Hematopoietic multipotent progenitor cell treated with erythropoietin and hydrocortisone succinate and interleukin-3 and kit ligand, for 6 days (in vitro differentiated cells): ENCODE results near the gene GPD1.
"Not testable (repeated sequence)": the region's sequence is repeated elsewhere in the genome, so short reads cannot be mapped to it uniquely, and the experiment has no call there.

Experiments used
- DNase-seq: peaks from one replicate; pipeline ENCODE4 v3.0.0-alpha.2; 2015

Gene GPD1

DNA sequence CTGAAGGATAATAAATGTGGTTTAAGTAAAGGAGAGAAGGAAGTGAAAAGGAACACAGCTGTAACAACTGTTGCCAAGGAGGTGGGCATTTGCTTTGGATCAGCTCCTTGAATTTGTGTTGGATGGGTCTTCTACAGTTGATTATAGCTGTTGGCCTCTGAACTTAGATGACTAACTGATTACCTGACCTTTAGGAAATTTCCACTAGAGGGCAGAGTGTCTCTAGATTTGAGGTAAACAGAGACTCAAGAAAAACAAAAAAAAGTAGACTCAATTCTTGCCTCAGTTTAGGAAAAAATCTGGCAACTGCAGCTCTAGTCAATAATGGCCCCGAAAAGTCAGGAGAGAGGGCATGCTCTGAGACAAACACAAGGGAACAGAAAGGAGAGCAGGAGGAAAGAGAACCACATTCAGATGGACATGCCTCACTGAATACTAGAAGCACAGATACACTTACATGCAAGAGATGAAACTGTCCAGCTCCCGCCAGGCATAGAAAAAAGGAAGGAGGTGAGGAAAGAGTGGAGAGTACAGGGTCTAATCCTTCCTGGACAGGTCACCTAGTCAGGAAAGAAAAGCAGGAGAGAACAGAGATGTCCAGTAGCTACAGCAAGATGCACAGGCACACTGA, 28.8 kb downstream of the GPD1 start:
- peak; percentile 79 for DNase-seq

DNA sequence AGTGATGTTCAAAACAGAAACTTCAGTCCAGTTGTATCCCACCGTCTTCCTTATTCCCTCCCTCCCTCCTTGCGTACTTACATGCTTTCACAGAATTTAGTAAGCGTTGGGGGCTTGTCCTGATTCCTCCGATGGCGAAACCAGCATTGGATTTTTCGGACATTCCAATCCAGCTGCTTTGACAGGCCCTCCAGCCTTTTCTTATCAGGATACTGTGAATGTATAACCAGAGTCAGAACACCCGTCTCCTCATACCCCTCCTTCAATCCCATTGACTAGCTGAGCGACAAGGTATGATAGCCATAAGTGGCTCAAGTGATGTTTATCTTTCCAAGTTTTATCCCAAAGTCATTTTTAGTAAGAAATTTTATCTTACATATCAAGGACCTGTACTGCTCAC, 39.2 kb downstream of the GPD1 start:
- no peak for DNase-seq

DNA sequence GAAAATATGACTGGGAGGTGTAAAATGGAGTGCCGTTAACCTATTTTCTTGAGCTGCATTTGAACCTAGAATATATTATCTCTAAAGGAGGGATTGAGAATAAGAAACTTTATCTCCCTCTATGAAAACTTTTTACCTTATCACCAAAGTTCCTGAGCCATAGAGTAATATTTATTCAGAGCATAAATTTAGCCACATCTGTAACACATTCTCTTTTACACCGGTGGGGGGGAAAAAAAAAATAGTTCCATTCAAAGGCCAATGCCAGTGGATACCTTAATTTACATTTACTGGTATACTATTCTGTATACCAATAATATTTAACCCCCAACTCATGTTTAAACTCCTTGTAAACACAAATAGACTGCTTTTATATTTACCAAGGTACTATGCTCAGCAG, 41.6 kb downstream of the GPD1 start:
- DNase-seq: no peak

DNA sequence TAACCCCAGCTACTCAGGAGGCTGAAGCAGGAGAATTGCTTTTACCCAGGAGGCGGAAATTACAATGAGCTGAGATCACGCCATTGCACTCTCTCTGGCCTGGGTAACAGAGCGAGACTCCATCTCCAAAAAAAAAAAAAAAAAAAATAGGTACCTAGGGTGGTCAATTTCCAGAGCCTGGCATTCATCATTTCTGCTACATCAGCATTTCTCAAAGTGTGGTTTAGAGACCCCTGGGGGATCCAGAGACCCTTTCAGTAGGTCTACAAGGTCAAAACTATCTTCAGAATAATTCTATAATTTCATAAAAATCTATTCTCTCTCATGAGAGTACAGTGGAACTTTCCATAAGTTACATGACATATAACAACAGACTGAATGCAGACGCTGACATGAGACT, 43.5 kb downstream of the GPD1 start:
- no peak for DNase-seq

DNA sequence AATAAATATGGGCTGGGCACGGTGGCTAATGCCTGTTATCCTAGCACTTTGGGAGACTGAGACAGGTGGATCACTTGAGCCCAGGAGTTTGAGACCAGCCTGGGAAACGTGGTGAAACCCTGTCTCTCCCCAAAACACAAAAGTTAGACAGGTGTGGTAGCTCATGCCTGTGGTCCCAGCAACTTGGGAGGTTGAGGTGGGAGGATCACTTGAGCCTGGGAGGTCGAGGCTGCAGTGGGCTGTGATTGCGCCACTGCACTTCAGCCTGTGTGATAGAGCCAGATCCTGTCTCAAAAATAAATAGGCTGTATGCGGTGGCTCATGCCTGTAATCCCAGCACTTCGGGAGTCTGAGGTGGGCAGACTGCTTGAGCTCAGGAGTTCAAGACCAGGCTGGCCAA, 44.2 kb downstream of the GPD1 start:
- not testable (repeated sequence) for DNase-seq

DNA sequence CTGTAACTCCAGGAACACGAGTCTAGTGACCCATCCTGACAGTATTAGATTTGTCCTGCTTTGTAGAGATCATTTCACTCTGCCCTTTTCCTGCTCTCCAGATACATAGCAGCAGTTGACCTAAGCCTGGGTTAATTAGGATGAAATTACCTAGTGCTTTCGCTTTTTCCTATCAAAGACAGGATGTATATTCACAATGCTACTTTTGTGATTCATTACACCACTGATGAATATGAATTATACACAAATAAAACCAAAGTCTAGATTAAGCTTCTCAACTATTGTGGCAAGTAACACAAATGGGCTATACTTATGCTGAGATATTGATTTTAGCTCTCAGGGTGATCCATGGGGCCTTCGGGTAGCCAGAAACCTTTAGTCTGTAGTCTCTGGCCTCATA, 45.5 kb downstream of the GPD1 start:
- DNase-seq: no peak

DNA sequence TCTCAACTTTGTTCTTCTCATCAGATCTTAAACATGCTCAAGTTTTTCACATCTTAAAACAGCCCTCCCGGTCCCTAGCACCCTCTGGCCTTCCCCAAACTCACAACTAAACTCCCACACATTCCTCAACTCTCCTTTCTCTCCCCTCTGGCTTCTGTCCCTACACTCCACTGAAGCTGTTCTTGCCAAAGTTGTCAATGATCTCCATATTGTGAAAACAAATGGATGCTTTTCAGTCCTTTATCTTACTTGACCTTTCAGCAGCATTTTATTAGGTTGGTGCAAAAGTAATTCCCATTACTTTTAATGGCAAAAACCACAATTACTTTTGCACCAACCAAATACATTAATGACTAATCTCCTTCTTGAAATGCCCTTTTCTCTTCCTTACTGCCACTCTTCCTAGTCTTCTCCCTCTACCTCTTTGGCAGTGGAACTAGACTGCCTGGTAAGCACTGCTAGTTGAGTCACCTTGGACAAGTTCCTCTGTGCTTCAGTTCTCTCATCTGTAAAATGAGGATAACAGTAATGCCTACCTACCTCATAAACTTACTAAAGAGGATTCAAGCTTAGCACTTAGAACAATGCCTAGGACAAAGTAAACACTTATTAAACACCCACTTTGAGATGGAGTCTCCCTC, 47.4 kb downstream of the GPD1 start:
- no peak for DNase-seq

DNA sequence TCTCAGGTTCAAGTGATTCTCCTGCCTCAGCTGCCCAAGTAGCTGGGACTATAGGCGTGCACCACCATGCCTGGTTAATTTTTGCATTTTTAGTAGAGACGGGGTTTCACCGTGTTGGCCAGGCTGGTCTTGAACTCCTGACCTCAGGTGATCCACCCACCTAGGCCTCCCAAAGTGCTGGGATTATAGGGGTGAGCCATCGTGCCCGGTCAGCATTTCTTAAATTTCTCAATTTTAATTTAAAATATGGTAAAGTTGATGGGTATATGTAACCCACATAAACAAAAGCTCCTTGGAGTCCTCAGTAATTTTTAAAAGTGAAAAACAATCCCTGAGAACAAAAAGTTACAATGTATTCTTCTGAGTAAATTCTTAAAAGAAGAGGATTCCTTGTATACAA, 51.1 kb downstream of the GPD1 start:
- not testable (repeated sequence) for DNase-seq

DNA sequence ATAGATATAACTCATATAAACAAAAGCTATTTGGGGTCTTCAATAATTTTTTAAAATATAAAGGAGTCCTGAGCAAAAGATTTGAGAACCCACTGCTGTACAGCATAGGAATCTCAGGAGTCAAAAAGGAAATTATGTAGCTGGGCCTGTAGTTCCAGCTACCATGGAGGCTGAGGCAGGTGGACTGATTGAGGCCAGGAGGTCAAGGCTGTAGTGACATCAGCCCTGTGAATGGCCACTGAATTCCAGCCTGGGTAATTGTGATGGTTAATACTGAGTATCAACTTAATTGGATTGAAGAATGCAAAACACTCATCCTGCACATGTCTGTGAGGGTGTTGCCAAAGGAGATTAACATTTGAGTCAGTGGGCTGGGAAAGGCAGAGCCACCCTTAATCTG, 52.8 kb downstream of the GPD1 start:
- DNase-seq: no peak

DNA sequence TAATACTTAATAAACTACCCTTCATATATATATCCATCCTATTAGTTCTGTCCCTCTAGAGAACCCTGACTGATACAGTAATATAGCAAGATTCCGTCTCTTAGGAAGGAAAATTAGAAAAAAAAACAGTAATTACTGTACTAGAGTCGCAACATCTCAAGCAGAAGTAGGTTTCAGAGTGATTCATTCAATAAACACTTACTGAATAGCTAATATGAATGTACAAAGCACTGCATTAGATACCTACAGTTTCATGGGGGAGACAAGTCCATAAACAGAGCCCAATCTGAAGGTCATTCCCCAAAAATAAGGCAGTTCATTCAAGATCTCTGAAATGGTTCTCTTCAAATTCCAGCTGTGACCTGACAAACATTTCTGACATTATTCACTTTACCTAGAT, 53.5 kb downstream of the GPD1 start:
- no peak for DNase-seq

DNA sequence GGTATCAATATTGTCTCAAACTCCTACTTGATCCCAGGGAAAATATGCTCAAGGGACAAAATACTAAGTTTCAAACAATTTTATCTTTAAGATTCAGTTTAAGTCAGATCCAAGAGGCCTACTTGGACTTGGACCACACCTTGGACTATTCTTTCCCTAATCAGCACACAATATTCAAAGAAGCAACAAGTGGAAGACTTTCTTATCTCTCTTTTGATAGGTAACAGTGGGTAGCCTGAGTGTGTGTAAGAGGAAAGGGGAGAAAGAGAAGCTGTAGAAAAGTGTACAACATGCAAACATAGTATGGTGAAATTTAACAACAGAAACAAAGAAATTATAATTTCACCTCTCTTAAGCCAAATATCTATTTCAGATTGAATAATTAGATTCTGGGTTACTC, 56.8 kb downstream of the GPD1 start:
- no peak for DNase-seq
